Measurements from ENCODE around the gene TPP2. TPM values are rescaled to one million over a fixed set of nuclear protein-coding genes. Genes with fewer than 3 reads are reported as not detected.

The TPP2 gene
- total RNA-seq, 2 donors from 2014 or later = 60.2 to 99.3 TPM

GRCh38 chr13:102651392-102651791 is 54.6 kb downstream of the TPP2 start:
- no peaks in the 10 kb centered on the region for H3K36me3 Mint-ChIP-seq
- no peak overlapping the region for H3K4me3 Mint-ChIP-seq
- no peaks in the 10 kb centered on the region for H3K9me3 Mint-ChIP-seq
- no peak overlapping the region for H3K27ac Mint-ChIP-seq
- no peak for DNase-seq (ENCODE audit: low spot score)
- no peaks in the 10 kb centered on the region for H3K27me3 Mint-ChIP-seq
- H3K4me1 Mint-ChIP-seq (ENCODE audit: low read depth in 2 of 2) = no peaks in the 10 kb centered on the region
- ATAC-seq = no peak

- DNase-seq (ENCODE audit: low spot score) (no peak), ATAC-seq (no peak)
- Mint-ChIP-seq H3K36me3 (no peaks in the 10 kb centered on the region), H3K4me3 (no peak overlapping the region), H3K27me3 (no peaks in the 10 kb centered on the region), H3K4me1 (ENCODE audit: low read depth in 2 of 2) (no peaks in the 10 kb centered on the region), H3K27ac (no peak overlapping the region), H3K9me3 (no peaks in the 10 kb centered on the region)
These were observed 55.1 kb downstream of the TPP2 start for GRCh38 chr13:102651892-102652291.

GRCh38 chr13:102654756-102655155 is 58.0 kb downstream of the TPP2 start:
- no peak for ATAC-seq

GRCh38 chr13:102657630-102658029 is 60.8 kb downstream of the TPP2 start:
- no peak for ATAC-seq

More at GRCh38 chr13:102654756-102655155, 58.0 kb downstream of the TPP2 start:
- Mint-ChIP-seq H3K9me3 (no peaks in the 10 kb centered on the region), H3K27ac (no peak overlapping the region), H3K4me1 (ENCODE audit: low read depth in 2 of 2) (no peaks in the 10 kb centered on the region), H3K4me3 (no peak overlapping the region), H3K27me3 (no peaks in the 10 kb centered on the region), H3K36me3 (peaks cover 18% of the 10 kb centered on the region)
- DNase-seq (ENCODE audit: low spot score) = no peak

GRCh38 chr13:102658660-102659059 is 61.9 kb downstream of the TPP2 start:
- peaks cover 18% of the 10 kb centered on the region for H3K36me3 Mint-ChIP-seq
- H3K27ac Mint-ChIP-seq = no peak overlapping the region
- no peak for ATAC-seq
- no peak for DNase-seq (ENCODE audit: low spot score)
- no peak overlapping the region for H3K4me3 Mint-ChIP-seq
- H3K27me3 Mint-ChIP-seq = no peaks in the 10 kb centered on the region
- no peaks in the 10 kb centered on the region for H3K9me3 Mint-ChIP-seq
- H3K4me1 Mint-ChIP-seq (ENCODE audit: low read depth in 2 of 2) = peaks cover 0 to 3% of the 10 kb centered on the region in 2 donors

More at GRCh38 chr13:102657630-102658029, 60.8 kb downstream of the TPP2 start:
- Mint-ChIP-seq H3K4me3 (no peak overlapping the region), H3K4me1 (ENCODE audit: low read depth in 2 of 2) (peaks cover 0 to 3% of the 10 kb centered on the region in 2 donors), H3K27ac (no peak overlapping the region), H3K27me3 (no peaks in the 10 kb centered on the region), H3K36me3 (peaks cover 18% of the 10 kb centered on the region), H3K9me3 (no peaks in the 10 kb centered on the region)
- no peak for DNase-seq (ENCODE audit: low spot score)

- Mint-ChIP-seq H3K36me3 (peaks cover 22% of the 10 kb centered on the region), H3K27me3 (no peaks in the 10 kb centered on the region), H3K4me3 (no peak overlapping the region), H3K9me3 (no peaks in the 10 kb centered on the region), H3K4me1 (ENCODE audit: low read depth in 2 of 2) (peaks cover 0 to 3% of the 10 kb centered on the region in 2 donors), H3K27ac (no peak overlapping the region)
- DNase-seq (ENCODE audit: low spot score) (no peak), ATAC-seq (no peak)
These were observed 62.5 kb downstream of the TPP2 start for GRCh38 chr13:102659168-102659713.

- ATAC-seq (no peak), DNase-seq (ENCODE audit: low spot score) (no peak)
- Mint-ChIP-seq H3K9me3 (no peaks in the 10 kb centered on the region), H3K27ac (no peak overlapping the region), H3K4me3 (no peak overlapping the region), H3K36me3 (peaks cover 30% of the 10 kb centered on the region), H3K4me1 (ENCODE audit: low read depth in 2 of 2) (peaks cover 0 to 6% of the 10 kb centered on the region in 2 donors), H3K27me3 (no peaks in the 10 kb centered on the region)
These were observed 70.2 kb downstream of the TPP2 start for GRCh38 chr13:102667023-102667422.

- H3K9me3 Mint-ChIP-seq = no peaks in the 10 kb centered on the region
- H3K4me3 Mint-ChIP-seq = no peak overlapping the region
- peaks cover 30% of the 10 kb centered on the region for H3K36me3 Mint-ChIP-seq
- peaks cover 0 to 4% of the 10 kb centered on the region in 2 donors for H3K4me1 Mint-ChIP-seq (ENCODE audit: low read depth in 2 of 2)
- no peak overlapping the region for H3K27ac Mint-ChIP-seq
- no peaks in the 10 kb centered on the region for H3K27me3 Mint-ChIP-seq
- ATAC-seq = no peak
- DNase-seq (ENCODE audit: low spot score) = no peak
These were observed 71.1 kb downstream of the TPP2 start for GRCh38 chr13:102667911-102668310.

GRCh38 chr13:102670130-102670529 is 73.3 kb downstream of the TPP2 start:
- Mint-ChIP-seq H3K4me3 (no peak overlapping the region), H3K9me3 (no peaks in the 10 kb centered on the region), H3K27me3 (no peaks in the 10 kb centered on the region), H3K36me3 (peaks cover 26% of the 10 kb centered on the region), H3K27ac (no peak overlapping the region), H3K4me1 (ENCODE audit: low read depth in 2 of 2) (peaks cover 0 to 4% of the 10 kb centered on the region in 2 donors)
- ATAC-seq (no peak), DNase-seq (ENCODE audit: low spot score) (no peak)

GRCh38 chr13:102675115-102675514 is 78.3 kb downstream of the TPP2 start:
- peaks cover 16% of the 10 kb centered on the region for H3K36me3 Mint-ChIP-seq
- DNase-seq (ENCODE audit: low spot score) = no peak
- H3K9me3 Mint-ChIP-seq = no peaks in the 10 kb centered on the region
- ATAC-seq = no peak
- no peaks in the 10 kb centered on the region for H3K27me3 Mint-ChIP-seq
- H3K27ac Mint-ChIP-seq = no peak overlapping the region
- peaks cover 0 to 9% of the 10 kb centered on the region in 2 donors for H3K4me1 Mint-ChIP-seq (ENCODE audit: low read depth in 2 of 2)
- H3K4me3 Mint-ChIP-seq = no peak overlapping the region

- DNase-seq (ENCODE audit: low spot score) (no peak), ATAC-seq (no peak)
- Mint-ChIP-seq H3K27ac (peak overlapping the region in 1 of 2 donors; percentile 7), H3K4me1 (ENCODE audit: low read depth in 2 of 2) (peaks cover 11 to 23% of the 10 kb centered on the region in 2 donors), H3K9me3 (no peaks in the 10 kb centered on the region), H3K4me3 (no peak overlapping the region), H3K36me3 (peaks cover 16% of the 10 kb centered on the region), H3K27me3 (no peaks in the 10 kb centered on the region)
These were observed 80.3 kb downstream of the TPP2 start for GRCh38 chr13:102677122-102677521.

GRCh38 chr13:102678339-102679107 is 81.7 kb downstream of the TPP2 start:
- no peaks in the 10 kb centered on the region for H3K27me3 Mint-ChIP-seq
- DNase-seq (ENCODE audit: low spot score) (no peak), ATAC-seq (no peak)
- peaks cover 16% of the 10 kb centered on the region for H3K36me3 Mint-ChIP-seq
- H3K4me1 Mint-ChIP-seq (ENCODE audit: low read depth in 2 of 2) = peaks cover 24 to 32% of the 10 kb centered on the region in 2 donors
- no peak overlapping the region for H3K27ac Mint-ChIP-seq
- H3K4me3 Mint-ChIP-seq = no peak overlapping the region
- no peaks in the 10 kb centered on the region for H3K9me3 Mint-ChIP-seq

- ATAC-seq = no peak
- Mint-ChIP-seq H3K27ac (peak overlapping the region; percentile 26 to 73), H3K4me1 (ENCODE audit: low read depth in 2 of 2) (peaks cover 24 to 32% of the 10 kb centered on the region in 2 donors), H3K4me3 (no peak overlapping the region), H3K36me3 (peaks cover 16% of the 10 kb centered on the region), H3K9me3 (no peaks in the 10 kb centered on the region), H3K27me3 (no peaks in the 10 kb centered on the region)
- no peak for DNase-seq (ENCODE audit: low spot score)
These were observed 82.8 kb downstream of the TPP2 start for GRCh38 chr13:102679449-102680132.

GRCh38 chr13:102680133-102680717 is 83.4 kb downstream of the TPP2 start:
- Mint-ChIP-seq H3K27ac (peak overlapping the region; percentile 26 to 73), H3K27me3 (no peaks in the 10 kb centered on the region), H3K9me3 (no peaks in the 10 kb centered on the region), H3K4me1 (ENCODE audit: low read depth in 2 of 2) (peaks cover 24 to 32% of the 10 kb centered on the region in 2 donors), H3K36me3 (peaks cover 16% of the 10 kb centered on the region), H3K4me3 (peak overlapping the region; percentile 21)
- no peak for DNase-seq (ENCODE audit: low spot score)
- ATAC-seq = no peak

Measured in natural killer cell treated with Interleukin-12 subunit alpha and Interleukin-12 subunit beta and Interleukin-15 and Interleukin-18, amount 100 ng/mL, for 72 hours (primary cell).